Central memory CD4-positive, alpha-beta T cell (primary cell): ENCODE results near the gene NDUFV1.
A peak's percentile ranks its signal among the peaks of the same experiment; 100 is the strongest.
"Not testable (repeated sequence)": the region's sequence is repeated elsewhere in the genome, so short reads cannot be mapped to it uniquely, and the experiment has no call there.

Experiments used
- DNase-seq: peaks from one replicate; pipeline ENCODE4 v3.0.0; 2022

NDUFV1 gene

DNA sequence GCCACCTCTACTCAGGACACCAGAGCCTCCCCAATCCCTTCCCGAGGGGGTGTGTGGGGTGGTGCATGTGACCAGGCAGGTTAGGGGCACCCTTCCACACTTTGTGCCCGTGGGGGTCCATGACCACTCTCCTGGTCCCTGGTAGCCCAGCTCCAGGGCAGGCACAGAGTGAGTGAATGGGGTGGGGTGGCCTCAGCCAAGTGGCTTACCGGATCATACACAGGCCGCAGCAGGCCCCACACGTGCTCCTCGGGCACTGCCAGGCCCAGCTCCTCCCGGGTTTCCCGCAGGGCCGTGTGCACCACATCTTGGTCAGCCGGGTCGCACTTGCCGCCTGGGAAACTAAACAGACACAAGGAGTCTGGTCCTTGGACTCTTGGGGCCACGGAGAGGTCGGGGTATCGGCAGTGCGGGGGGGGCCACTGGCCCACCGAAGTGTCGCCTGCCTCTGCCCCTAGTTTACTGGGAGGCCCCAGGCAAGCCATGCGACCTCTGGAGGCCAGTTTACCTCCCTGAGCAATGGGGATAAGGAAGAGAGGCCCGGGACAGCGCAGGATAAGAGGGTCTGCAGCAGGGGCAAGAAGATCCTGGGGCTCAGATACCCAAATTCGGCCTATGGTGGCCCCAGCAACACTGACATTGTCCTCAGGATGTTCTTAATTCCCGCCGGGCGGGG, 22.1 kb downstream of the NDUFV1 start:
- DNase-seq: no peak

DNA sequence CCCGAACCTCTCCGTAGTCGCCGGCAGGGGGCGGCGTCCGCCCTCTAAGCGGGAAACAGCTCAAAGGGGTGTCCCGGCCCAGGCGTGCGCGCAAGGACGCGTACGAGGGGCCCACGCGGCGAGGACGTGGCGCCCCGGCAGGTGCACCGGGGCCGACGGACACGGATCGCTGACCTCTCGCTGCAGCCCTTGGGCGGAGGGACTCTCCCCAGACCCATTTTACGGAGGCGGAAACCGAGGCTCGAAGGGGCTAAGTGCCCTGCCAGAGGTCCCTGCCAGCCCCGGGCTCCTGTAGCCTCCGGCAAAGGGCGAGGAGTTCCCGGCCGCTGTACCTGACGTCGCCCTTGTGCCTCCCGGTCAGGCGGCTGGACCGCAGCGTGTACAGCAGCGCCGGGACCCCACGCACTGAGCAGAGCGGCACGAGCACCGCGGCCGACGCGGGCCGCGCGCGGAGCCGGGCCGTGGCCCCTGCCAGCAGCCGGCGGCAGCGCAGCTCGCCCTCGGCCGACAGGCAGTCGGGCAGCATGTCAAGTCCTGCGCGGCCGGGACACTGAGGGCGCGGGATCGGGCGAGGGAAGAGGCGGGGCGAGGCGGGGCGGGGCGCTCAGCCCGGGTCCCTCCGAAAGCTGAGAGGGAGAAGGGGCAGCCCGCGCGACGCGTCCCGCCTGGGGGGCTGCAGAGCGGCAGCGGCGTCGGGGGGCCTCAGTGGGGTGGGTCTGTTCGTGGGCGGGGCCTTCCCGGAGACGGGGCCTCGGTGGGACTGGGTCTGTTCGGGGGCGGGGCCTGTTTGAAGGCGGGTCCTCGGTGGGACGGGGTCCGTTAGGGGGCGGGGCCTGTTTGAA, 22.9 kb downstream of the NDUFV1 start, which contains the start of gene NUDT8:
Gene NUDT8, minus strand, starts transcription at position 552 of the 842 bp plus-strand sequence. Its CDS starts 26 bp downstream, at position 526.
- peak; percentile 83 for DNase-seq

DNA sequence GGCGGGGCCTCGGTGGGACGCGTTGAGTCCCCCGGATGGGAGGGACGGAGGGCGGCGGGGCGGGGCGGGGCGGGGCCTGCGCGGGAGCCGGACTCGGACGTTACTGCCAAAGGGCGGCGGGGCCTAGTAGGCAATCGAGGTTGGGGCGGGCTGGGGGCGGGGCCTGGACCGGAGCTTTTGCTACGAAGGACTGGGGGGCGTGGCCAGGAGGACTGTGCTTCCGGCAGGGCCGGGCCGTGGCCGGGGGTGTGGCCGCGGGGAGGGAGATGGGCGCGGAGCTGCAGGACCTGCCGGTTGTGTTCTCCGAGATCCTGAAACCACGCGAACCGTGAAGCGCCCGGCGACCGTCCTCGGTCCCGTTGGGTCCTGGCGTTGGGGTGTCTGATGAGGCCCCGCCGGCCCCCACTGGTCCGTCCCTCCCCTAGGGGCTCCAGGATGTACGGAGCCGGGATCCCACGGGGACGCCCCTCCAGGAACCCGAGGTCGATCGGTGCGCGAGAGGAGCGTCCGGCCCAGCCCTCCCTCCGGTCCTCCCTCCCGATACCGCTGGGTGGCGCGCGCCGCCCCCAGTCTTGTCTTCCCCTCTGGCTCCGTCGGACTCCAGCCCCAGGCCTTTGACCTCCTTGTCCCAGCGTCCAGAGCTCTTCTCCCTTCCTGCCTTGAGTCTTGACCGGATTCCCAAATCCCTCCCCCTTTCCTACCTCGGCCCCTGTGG, 23.6 kb downstream of the NDUFV1 start:
- peak; percentile 88 for DNase-seq

DNA sequence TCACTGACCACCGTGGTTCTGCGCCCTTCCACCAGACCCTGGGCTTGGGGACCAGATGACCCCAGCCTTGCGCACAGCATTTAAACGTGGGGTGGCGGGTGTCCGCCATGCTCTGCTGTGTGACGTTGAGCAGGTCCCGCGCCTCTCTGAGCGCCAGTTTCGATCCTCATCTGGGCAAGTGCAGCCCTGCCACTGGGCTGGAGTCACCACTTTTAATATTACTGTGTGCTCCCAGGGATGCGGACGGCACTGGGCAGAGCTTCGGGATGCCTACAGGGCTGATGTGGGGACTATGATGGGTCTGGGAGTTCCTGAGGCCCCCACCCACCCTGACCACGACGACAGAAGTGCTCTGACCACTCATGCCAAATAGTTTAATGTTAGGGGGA, 24.2 kb downstream of the NDUFV1 start:
- no peak for DNase-seq

DNA sequence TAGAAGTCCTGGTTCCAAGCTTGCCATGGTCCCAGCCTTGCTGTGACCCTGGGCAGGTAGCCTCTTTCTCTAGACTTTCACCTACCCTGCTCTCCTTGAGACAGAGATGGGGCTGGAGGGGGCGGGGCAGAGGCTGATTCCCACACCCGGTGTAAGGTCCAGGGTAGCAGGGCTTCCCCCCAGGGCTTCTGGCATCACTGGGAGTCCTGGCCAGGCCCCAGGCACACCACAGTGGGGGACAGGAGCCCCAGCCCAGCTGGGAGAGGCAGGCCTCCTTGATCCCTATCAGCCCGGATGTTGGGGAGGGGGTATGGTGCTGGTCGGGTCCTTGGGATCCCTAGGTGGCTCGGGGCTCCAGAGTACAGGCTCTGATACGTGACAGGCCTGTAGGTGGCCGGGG, 24.7 kb downstream of the NDUFV1 start:
- no peak for DNase-seq

DNA sequence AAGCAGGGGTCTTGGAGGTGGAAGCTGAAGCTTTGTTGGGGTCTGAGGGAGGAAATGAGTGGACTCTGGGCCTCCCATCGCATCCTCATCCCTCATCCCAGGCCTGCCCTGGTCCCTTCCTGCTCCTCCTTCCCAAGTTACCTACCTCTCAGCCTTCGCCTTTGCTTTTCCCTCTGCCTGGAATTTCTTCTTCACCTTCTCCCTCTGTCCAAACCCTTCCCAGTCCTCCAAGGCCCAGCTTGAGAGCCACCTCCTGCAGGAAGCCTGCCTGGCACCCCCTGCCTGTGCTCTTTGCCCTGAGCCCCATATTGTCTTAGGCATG, 25.1 kb downstream of the NDUFV1 start:
- DNase-seq: no peak

DNA sequence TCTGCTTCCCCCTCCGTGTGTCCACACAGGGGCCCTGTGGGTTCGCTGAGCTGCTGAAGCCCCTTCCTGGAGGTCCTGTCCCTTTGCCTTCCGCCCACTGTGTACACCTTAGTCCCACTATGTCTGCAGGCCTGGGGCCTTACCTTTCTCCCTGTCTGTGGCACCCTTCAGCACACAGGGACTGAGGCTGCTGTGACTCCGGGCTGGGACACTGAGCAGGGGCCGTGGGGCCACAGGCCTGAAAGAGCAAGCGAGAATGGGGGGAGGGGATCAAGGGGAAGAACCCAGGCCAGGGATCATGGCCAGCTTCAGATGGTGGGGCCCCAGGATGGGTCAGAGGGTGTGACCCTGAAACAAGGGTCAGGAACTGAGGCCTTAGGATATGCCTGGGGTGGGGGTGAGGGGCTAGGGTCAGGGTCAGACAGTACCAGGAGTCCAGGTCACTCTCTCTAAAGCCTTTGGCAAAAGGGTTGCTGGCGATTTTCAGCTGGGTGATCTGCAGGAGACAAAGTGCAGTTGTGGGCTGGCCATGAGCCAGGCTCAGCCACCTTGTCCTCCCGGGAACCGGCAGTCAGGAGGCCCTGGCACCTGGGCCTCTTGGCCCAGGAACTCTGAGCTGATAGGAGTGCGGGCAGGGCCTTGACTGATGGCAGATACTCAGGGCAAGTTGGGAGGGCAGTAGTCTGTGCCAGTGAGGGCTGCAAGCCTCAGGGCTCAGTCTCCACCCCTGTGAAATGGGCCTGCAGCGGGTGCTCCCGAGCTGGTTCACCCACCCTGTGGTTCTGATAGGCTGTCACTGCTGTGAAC, 25.6 kb downstream of the NDUFV1 start:
- DNase-seq: no peak

DNA sequence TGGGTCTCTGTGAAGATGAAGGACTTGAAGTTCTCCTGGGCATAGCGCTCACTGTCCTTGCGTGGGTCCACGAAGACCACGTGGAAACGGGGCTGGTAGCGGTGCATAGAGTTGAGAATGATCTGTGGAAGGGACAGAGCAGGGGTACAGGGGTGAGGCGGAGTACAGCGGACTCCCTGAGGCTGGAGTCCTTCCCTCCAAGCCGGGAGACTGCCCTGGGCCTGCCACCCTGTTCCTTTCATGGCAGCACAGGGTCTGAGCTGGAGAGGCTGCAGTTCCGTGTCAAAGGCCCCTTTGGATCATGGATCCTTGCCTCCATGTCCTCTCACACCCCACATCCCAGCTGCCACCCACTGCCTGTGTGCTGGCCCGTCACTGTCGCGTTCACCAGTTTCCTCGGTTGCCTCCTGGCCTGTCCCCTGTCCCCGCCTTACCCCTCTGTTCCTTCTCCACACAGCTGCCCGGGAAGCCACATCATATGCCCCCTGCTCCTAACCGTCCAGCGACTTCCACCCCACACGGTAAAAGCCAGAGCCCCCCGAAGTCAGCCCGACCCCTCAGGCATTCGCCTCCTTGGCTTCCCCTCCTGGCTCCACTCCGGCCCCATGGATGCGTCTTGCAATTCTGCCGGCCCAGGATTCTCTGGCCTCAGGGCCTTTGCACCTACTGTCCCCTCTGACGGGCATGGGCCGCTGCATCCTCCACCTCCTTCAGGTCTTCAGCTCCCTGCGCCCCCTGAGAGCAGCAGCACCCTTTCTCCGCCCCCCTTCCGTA, 26.4 kb downstream of the NDUFV1 start:
- no peak for DNase-seq

DNA sequence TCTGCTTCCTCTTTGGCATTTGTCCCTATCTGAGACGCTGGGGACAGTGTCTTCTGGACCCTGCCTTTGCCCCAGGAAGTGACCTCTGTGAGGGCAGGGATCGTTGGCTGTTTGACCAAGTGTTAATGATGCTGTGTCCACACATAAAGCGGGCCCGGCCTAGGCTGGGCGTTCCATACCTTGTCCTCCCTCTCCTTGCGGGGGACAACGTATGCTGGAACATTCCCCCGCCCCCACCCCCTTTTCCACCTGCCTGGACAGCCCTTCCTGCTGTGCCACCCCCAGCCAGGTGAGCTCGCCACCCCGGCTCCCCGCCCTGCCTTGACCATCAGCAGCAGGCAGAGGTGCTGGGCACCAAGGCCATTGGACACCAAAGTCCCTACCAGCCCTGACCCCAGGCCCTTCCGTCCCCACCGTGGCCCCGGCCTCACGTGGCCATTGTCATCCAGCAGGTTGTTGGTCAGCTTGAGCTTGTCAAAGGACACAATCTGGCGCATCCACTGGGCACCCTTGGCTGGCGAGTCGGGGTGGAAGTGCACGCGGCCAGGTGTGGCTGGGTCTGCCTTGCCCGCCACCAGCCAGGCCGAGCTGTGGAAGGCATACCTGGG, 27.1 kb downstream of the NDUFV1 start:
- DNase-seq: no peak

DNA sequence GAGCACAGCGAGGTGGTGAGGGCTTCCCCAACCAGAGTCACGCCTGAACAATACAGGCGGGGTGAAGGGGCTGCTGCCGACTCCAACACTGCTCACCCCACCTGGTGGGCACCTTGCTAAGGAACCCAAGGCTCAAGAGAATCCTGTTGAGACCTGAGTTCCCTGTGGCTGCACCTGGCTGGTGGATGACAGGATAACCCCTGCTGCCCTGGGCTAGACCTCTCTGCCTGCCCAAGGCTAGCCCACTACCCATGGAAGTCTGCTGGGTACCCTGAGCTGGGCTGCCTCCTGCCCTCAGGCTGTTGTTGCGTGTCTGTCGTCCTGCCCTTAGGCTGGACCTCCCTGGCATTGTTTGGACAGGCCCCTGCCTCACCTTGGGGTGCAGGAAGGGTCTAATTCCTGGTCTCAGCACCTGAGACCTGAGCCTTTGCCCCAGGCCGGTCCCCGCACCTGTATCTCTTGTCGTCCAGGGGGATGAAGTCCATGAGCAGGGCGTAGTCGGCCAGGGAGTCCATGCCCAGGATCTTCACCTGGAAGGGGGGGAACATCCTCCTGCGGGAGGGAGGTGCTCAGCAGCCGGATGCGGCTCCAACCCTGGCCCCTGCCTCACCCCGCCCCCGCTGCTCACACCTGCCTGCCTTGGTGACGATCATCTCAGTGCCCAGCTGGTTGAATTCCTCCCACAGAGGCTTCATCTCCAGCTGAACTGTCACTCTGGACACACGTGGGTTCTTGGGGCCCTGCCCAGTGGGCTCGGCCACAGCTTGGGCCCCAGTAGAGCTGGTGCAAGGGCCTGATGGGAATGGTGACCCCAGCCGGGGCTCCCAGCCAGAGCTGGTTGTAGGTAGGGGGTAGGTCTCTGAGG, 27.9 kb downstream of the NDUFV1 start:
- no peak for DNase-seq

DNA sequence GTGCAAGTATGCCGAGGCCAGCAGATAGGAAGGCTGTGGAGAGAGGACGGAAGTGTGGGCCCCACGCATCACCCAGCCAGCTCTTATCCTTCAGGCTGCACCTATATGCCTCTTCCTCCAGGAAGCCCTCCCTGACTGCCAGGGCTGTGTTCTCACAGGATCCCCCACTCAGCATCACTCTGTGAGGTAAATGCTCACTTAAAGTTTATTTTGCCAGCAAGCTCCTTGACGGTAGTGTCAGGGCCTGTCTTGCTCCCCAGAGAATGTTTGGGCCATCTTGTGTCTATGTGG, 28.4 kb downstream of the NDUFV1 start:
- DNase-seq: no peak

DNA sequence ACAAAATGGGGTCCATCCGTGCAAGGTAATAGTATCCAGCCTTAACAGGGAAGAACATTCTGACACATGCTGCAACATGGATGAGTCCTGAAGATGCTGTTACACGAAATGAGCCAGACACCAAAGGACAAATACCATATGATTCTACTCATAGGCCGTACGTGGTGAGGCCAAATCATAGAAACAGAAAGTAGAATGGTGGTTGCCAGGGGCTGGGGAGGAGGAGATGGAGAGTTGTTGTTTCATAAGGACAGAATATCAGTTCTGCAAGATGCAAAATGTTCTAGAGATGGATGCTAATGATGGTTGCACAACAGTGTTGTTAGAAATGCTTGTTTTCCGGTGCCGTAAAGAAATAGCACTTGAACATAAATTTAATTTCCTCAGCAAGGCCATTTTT, 30.2 kb downstream of the NDUFV1 start:
- DNase-seq: no peak

DNA sequence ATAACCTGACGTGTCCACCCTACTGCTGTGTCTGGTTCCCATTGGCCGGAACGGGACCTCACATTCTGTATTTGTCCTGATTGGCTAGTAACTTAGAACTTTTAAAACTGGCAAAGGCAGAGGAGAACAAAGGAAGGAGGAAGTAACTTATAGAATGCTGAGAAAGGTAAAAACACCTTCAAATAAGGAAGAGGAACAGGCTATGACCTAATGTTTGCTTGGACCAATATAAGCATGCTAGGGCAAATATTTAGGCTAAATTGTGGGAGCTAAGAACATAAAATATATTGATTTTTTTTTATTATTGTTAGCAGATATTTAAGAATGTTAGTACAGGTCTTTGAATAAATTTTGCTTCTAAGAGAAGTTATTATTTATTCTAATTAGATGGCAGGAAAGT, 30.7 kb downstream of the NDUFV1 start:
- DNase-seq: not testable (repeated sequence)

DNA sequence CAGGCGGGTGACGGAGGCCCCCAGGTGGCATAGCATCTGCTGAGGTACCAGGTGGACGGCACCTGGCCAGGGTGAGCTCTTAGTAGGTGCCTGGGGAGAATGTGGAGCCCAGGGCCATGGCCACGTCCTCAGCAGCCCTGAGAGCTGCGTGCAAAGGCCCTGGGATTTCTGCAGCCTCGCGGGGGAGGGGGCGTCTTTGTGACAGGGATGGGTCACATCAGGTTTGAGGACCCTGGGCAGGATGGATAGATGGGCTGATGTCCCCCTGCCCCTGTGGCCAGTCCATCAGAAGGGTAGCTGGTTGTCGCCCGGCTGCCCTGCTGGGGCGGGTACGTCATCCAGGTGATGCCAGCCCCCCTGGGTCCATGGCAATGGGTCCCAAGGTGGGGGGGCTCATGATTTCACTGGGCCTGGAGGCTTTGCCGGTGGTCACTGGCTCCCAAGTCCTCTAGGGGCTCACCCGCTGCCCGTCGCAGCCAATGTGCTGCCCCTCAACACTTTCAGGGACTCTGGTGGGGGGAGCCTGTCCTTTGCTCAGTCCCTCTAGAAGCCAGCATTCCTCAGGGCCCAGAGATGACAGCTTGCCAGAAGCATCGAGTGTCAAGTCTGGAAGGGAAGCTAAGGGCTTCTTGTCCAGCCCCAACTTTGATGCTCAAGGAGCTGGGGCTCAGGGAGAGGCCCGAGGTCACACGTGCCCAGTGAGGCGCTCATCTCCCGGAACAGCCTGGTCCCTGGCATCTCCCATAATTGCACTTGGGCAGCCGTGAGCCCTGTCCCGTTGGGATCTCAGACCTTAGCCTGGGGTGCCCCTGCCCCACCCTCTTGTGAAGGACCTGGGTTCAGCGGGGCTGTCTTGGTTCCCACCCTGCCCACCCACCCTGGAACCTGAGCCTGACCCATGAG, 32.0 kb downstream of the NDUFV1 start:
- DNase-seq: no peak

DNA sequence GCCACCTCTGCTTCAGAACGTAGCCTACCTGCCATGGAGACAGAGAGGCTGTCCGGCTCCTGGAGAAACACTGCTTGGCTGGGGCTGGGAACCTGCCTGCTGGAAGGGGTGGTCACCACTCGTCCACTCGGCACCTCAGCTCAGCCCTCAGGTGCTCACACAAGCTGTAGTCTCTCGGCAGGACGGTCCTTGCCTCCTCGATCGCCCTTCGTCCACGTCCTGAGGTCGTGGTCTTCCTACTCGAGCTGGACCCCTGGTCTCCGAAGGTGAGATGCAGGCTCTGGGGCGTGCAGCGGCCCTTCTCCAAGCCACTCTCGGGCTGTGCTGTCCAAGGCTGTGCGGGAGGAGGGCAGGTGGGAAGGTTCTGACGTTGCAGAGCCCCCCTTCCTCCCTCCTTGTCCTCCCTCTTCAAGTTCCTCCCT, 32.7 kb downstream of the NDUFV1 start, which contains the start of gene TBX10:
Gene TBX10, minus strand, starts transcription at position 326 of the 422 bp plus-strand sequence. Its CDS starts 291 bp downstream, at position 35.
- DNase-seq: no peak

DNA sequence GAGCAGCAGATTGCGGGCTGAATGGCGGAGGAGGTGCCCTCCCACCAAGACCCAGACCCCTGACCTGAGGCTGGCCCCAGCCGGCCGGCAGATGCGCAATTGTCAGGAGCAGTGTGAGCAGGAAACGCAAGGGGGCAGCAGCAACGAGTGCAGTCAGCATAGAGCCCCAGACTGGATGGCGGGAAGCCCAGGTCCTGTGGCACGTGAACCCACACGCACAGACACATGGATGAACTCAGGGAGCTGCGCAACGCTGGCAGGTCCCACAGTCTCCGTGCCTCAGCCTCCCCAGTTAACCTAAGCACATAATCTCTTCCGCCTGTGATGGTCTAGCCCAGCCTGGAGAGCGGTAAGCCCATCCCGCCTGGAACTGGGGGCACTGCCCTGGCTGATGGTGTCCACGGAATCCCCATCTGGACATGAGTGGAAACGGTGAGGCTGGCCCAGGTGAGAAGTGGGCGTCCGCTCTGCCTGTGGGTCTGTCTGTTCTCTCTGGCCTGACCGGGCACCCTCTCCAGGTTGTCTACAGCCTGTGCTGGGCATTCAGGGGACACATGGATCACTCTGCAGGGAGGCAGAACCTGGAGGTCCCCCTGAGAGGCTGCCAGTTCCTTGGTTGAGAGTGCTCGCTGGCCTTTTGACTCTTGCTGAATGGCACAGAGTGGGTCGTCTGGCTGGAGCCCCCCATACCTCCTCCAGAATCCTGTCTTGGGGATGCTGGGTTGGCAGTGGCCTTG, 33.5 kb downstream of the NDUFV1 start:
- peak; percentile 44 for DNase-seq

DNA sequence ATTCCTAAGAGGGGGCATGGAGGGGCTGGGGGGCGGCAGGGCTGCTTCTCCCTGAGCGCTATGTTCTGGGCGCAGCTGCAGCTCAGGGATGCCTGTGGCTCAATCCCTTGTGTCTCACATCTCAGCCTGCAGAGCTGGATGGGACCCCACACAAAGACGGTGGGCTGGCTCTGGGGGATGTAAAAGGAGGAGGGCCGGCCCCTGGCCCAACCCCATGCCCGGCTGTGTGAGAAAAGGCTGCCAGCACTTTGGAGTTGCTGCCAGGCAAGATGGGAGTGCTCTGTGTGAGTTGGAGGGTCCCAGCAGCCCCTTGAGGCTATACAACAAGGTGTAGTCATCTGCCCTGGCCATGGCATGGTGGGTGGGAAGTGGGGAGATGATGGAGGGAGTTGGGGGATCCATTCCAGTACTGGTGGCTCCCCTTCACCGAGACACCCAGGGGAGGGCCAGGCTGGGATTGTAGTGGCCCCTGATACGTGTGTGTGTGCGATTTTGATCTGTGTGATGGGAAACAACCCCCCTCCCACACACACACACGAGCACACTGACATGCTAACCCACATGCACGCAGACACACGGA, 34.1 kb downstream of the NDUFV1 start:
- DNase-seq: no peak
